VCaP (cell line): ENCODE measurements around the gene FOXO3.
"Not testable (repeated sequence)": the region's sequence is repeated elsewhere in the genome, so short reads cannot be mapped to it uniquely, and the experiment has no call there.

ENCODE experiments used
- H3K27ac ChIP-seq: fragments of 450-650 bp; 2 replicates; pipeline ENCODE4 v1.5.1; 2017
- CTCF ChIP-seq: fragments of 450-650 bp; conservative IDR thresholded peaks from 2 replicates; pipeline ENCODE4 v1.5.1; 2017; ENCODE audit warnings: mild to moderate bottlenecking, moderate library complexity

Gene FOXO3

GRCh38 chr6:108677894-108678293 lies 117.2 kb downstream of the FOXO3 start:
- peak overlapping the region; percentile 99 for H3K27ac ChIP-seq
- no peak for TF ChIP-seq CTCF

GRCh38 chr6:108680314-108680713 lies 119.6 kb downstream of the FOXO3 start:
- peak overlapping the region; percentile 99 for H3K27ac ChIP-seq

GRCh38 chr6:108681721-108682120 lies 121.0 kb downstream of the FOXO3 start:
- H3K27ac ChIP-seq, result not testable (repeated sequence)

- H3K27ac ChIP-seq, result not testable (repeated sequence)
Measured at GRCh38 chr6:108682383-108683119, 121.8 kb downstream of the FOXO3 start.

GRCh38 chr6:108683976-108684375 lies 123.3 kb downstream of the FOXO3 start:
- H3K27ac ChIP-seq, result peak overlapping the region; percentile 79

GRCh38 chr6:108684771-108685329 lies 124.1 kb downstream of the FOXO3 start:
- H3K27ac ChIP-seq, result peak overlapping the region; percentile 79
- no peak for TF ChIP-seq CTCF

GRCh38 chr6:108685970-108686369 lies 125.3 kb downstream of the FOXO3 start:
- H3K27ac ChIP-seq, result peak overlapping the region; percentile 79
- no peak for TF ChIP-seq CTCF

- no peak for TF ChIP-seq CTCF
- peak overlapping the region; percentile 79; the same call in 1 of the 2 replicates for H3K27ac ChIP-seq
Measured at GRCh38 chr6:108686896-108687295, 126.2 kb downstream of the FOXO3 start.

GRCh38 chr6:108687921-108688320 lies 127.2 kb downstream of the FOXO3 start:
- TF ChIP-seq CTCF, result no peak
- H3K27ac ChIP-seq, result no peak overlapping the region
